Measurements from ENCODE around the gene PFKFB4. TPM values are rescaled to one million over a fixed set of nuclear protein-coding genes. Genes with fewer than 3 reads are reported as not detected.

Gene PFKFB4

Small RNAs within 50 kb of the gene (small RNA-seq; reads per million reads assigned to genes)
- gene MIR6823 = not detected
